K562 (cell line): ENCODE measurements around the gene GPHA2. TPM values are rescaled to one million over a fixed set of nuclear protein-coding genes. Genes with fewer than 3 reads are reported as not detected.

Experiments
- ATF3 ChIP-seq, 2 experiments: fragments of 450-650 bp in 1 of 2; sonication (generic) in 1 of 2; formaldehyde crosslinking in 1 of 2; IDR thresholded peaks in 1 of 2; conservative IDR thresholded peaks in 1 of 2; 2 replicates each; pipeline versions ENCODE4 v1.6.1 to v1.8.1; 2016 to 2023; ENCODE audit warnings: mild to moderate bottlenecking in 2 of 2, moderate library complexity in 2 of 2, inconsistent platforms in 1 of 2, missing genetic modification reagents in 1 of 2
- CCNT2 ChIP-seq: IDR thresholded peaks from 2 replicates; pipeline ENCODE4 v1.6.1; 2011; ENCODE audit warnings: borderline replicate concordance, low read depth, mild to moderate bottlenecking, moderate library complexity, mixed read lengths, low read length; ENCODE audit not compliant: insufficient read length; ENCODE audit errors: extremely low read depth
- ETV5 ChIP-seq: sonication (generic); formaldehyde crosslinking; IDR thresholded peaks from 2 replicates; pipeline ENCODE4 v1.4.0; 2020; ENCODE audit warnings: low read depth, mild to moderate bottlenecking, missing genetic modification reagents
- GABPB1 ChIP-seq: sonication (generic); formaldehyde crosslinking; IDR thresholded peaks from 2 replicates; pipeline ENCODE4 v1.8.0; 2022; ENCODE audit warnings: mild to moderate bottlenecking, missing genetic modification reagents
- PRDM10 ChIP-seq: fragments of 450-650 bp; IDR thresholded peaks from 2 replicates; pipeline ENCODE4 v1.6.1; 2018; ENCODE audit not compliant: partially characterized antibody
- RBM17 ChIP-seq: fragments of 200-400 bp; formaldehyde crosslinking; IDR thresholded peaks from 2 replicates; pipeline ENCODE4 v1.6.1; 2017; ENCODE audit warnings: low read depth, mild to moderate bottlenecking, low read length, borderline replicate concordance
- SRSF9 ChIP-seq: fragments of 200-400 bp; formaldehyde crosslinking; IDR thresholded peaks from 2 replicates; pipeline ENCODE4 v1.6.1; 2017; ENCODE audit warnings: low read depth, low read length, borderline replicate concordance
- ZBTB33 ChIP-seq: sonication (generic); formaldehyde crosslinking; IDR thresholded peaks from 2 replicates; pipeline ENCODE4 v1.8.1; 2023; ENCODE audit warnings: mild to moderate bottlenecking, missing genetic modification reagents
- ZSCAN32 ChIP-seq: fragments of 450-650 bp; formaldehyde crosslinking; IDR thresholded peaks from 2 replicates; pipeline ENCODE4 v1.4.0; 2020; ENCODE audit warnings: mild to moderate bottlenecking, moderate library complexity
- polyA plus RNA-seq, 8 experiments: library from polyadenylated mRNA; depleted of rRNA in 4 of 8; stranded (reverse) in 5 of 8; unstranded in 3 of 8; fragments of >200 nt; fragmentation: Nextera tagmentation in 2 of 8; fragmentation: Illumina TruSeq in 1 of 8; extraction: Ambion mirVana in 2 of 8; extraction: Trizol in 1 of 8; gene quantifications; 2 replicates each; pipeline versions ENCODE4 v1.2.1 to v1.2.3, GENCODE V29; 2011 to 2014; ENCODE audit warnings: inconsistent platforms in 1 of 8, missing spikeins in 1 of 8
- total RNA-seq, 7 experiments: library from RNA; depleted of rRNA in 6 of 7; stranded (reverse); fragments of >200 nt in 6 of 7; fragmentation: Illumina TruSeq in 2 of 7; extraction: Trizol in 2 of 7; gene quantifications; 2 replicates each; pipeline versions ENCODE4 v1.2.1 to v1.2.3, GENCODE V29; 2011 to 2021; ENCODE audit warnings: low replicate concordance in 1 of 7
- TF ChIP-seq, protein P1 (sequence below): IDR thresholded peaks from 2 replicates; pipeline ENCODE4 v1.6.1; 2016; ENCODE audit warnings: missing genetic modification characterization, missing compliant biosample characterization

The GPHA2 gene
- total and polyA plus RNA-seq, 9 of the 15 experiments (the other 6 are each of a cell fraction or from before 2014, with no cell fraction given): 0.17 to 0.22 TPM; not detected in 7

DNA sequence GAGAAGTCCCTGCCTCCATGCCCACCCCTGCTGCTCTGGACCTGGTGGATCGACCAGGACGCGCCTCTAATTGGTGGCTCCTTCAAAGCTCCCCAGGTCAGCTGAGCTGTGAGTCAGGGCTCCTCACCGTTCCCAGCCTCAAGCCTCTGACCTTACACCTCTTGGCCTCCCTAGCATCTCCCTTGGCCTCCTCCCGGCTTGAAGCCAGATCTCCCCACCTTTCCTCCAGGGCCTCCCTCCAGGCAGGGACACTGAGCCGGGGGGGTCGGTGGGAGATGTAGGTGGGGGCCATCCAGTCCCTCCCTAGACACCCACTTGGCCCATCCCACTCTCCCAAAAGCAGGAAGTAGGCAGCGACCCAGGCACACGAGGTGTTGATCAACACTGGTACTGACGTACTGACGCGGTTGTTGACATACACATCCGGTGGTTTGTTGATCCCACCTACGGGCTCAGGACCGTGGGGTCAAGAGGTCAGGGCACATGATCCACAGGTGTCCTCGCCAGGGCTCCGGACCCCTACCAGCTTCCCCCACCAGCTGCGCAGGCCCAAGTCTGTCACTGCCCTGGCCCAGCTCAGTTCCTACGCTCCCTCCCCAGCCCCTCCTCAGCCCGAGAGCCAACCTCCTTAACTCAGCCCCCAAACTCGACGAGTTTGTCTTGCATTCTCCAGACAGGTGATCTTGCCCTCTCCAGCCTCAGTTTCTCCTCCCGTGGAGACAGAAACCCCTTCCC lies 19.5 kb downstream of the GPHA2 start (continued):
- TF ChIP-seq PRDM10 (peak; percentile 61), SRSF9 (no peak), RBM17 (no peak), ETV5 (peak; percentile 37; the same call in 1 of the 2 replicates), GABPB1 (CRISPR knock-in tag) (0 out of 2 replicates have a peak, but pooled peaks have one; percentile 50), ZSCAN32 (CRISPR knock-in tag) (no peak), CCNT2 (no peak), ZBTB33 (CRISPR knock-in tag) (no peak), ATF3 (IDR thresholded peaks at IDR 0.05) (peak; percentile 59), ATF3 (CRISPR knock-in tag; conservative IDR thresholded peaks at IDR 0.05) (no peak)
- TF ChIP-seq, protein P1, sequence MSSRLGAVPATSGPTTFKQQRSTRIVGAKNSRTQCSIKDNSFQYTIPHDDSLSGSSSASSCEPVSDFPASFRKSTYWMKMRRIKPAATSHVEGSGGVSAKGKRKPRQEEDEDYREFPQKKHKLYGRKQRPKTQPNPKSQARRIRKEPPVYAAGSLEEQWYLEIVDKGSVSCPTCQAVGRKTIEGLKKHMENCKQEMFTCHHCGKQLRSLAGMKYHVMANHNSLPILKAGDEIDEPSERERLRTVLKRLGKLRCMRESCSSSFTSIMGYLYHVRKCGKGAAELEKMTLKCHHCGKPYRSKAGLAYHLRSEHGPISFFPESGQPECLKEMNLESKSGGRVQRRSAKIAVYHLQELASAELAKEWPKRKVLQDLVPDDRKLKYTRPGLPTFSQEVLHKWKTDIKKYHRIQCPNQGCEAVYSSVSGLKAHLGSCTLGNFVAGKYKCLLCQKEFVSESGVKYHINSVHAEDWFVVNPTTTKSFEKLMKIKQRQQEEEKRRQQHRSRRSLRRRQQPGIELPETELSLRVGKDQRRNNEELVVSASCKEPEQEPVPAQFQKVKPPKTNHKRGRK (tag): no peak
